GM21360 (cell line): Measurements from ENCODE around the gene TRMT10C.
"Not testable (repeated sequence)": the region's sequence is repeated elsewhere in the genome, so short reads cannot be mapped to it uniquely, and the experiment has no call there.

Experiments used
- ATAC-seq: cut with Tn5 transposase; IDR thresholded peaks from one replicate; pipeline ENCODE4 v1.9.1; 2021; ENCODE audit warnings: mild to moderate bottlenecking, moderate library complexity; ENCODE audit not compliant: unreplicated experiment

The TRMT10C gene

DNA sequence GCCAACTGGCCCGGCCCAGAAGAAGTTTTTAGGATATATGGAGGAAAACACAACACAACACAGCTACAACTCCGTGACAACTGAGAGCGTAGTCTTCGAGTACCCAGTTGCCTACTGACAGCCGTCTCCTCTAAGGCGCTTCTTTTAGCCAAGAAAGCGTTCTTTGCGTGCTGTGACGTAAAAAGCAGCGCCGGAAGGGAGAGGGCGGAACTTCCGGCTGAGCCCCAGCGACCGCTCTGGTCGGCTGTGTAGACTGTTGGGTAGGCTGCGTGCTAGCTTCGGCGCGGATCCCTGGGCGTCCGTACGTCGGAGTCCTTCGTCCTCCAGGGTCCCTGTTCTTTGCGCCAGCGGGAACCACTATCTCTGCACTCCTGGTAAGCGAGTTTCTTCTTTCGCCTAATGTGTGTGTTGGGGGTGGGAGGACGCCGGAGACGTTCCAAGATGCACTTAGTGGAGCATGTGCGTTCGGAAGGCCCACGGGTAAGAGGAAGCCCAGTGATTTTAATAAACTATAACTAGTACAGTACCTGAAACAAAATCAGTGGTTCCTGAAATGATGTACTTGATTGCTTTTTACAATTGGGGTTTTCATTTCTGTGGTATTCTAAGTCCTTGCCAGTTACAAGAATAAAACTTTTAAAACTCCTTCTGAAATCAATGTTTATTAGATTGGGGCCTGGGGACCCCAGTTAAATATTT, at the start of gene TRMT10C:
Gene TRMT10C (plus strand): TSS at position 239 of the 699 bp plus-strand sequence. CDS start 2,914 bp downstream, outside the sequence.
- peak; percentile 99 for ATAC-seq

DNA sequence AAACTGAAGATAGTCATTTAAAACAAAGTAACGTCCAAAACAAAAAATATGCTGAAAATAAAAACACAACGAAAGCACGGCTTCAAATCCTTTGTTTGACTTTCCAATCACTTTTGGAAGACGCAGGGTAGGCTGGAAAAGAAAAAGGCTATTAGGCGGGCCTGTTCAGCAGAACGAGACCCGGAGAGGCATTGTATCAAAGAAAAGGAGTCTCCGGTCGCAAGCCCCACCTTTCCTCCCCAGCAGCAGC, 49.3 kb upstream of the TRMT10C start:
- peak; percentile 32 for ATAC-seq

DNA sequence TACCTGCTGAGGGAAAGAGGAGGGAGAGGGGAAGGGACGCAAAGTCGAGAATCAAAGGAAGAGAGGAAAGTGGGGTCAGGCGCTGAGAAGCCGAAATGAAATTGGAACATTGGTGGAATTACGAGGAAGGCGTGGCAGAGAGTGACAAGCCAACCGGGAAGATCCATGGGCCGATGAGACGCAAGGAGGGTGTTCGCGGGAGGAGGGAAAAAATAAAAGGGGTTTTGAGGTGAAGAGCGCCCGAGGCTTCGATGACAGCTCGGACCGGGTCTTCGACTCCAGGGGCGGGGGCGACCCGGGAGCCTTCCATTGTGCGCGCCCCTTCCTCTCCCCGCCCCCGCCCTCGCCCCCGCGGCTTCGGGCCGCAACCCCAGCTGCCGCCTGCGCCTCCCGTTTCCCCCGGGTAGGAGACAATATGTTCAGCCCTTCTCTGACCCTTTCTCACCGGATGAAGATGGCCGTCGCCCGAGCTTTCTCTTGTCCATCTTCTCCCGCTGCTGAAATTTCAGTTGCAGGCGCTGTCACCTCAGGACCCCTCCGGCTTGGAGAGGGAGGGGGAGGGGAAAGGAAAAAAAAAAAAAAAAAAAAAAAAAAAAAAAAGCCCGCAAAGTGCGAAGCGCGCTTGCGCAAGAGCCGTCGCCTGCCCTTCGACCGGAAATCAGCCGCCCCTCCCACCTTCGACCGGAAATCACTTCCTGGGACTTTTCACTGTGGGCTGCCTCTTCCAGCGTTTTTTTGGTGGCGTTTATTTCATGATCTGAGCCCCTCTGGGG, 48.8 kb upstream of the TRMT10C start, which contains the start of gene SENP7:
Gene SENP7 (minus strand): TSS at position 567 of the 773 bp plus-strand sequence. CDS start 82 bp downstream, at position 485.
- ATAC-seq: peak; percentile 47

DNA sequence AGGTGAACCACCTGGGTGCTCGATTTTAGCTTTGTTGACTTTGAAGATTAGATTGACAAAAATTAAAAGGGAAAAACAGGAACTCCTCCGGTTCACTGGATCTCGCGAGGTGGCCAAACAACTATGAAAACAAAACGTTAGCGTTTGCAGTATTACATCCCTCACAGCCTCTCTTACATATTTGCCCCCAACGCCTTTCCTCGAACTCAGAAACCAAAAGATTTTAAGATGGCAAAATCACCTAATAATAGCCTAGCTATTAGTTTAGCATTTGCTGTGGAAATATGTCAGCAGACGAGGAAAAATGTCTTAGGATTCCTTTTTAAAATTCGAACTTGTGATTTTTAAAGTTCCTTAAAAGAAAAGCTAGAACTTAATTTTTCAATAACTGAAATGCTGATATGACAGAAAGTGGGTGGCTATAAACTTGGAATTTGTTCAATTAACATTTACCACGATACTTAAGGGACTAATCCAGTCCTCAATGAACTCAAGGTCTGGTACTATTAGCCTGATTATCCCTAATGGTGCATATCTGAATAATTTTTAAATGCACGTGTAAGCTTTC, 48.2 kb upstream of the TRMT10C start:
- peak; percentile 28 for ATAC-seq

DNA sequence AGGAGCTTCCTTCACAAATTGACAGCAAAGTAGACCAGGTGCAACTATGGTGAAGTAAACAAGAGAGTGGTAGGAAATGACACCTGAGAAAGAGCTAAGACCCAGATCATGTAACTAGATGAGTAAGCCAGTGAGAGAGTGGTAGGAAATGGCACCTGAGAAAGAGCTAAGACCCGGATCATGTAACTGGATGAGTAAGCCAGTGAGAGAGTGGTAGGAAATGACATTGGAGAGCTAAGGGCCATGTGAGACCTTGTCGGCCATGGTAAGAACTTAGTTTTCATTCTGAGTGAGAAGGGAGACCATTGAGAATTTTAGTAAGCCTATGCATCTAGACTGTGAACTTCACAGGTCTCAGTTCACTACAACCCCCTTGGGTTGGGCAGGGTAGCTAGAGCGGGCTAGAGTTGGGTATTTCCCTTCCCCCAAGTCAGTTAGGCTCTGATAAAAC, 43.2 kb upstream of the TRMT10C start:
- peak; percentile 97 for ATAC-seq

DNA sequence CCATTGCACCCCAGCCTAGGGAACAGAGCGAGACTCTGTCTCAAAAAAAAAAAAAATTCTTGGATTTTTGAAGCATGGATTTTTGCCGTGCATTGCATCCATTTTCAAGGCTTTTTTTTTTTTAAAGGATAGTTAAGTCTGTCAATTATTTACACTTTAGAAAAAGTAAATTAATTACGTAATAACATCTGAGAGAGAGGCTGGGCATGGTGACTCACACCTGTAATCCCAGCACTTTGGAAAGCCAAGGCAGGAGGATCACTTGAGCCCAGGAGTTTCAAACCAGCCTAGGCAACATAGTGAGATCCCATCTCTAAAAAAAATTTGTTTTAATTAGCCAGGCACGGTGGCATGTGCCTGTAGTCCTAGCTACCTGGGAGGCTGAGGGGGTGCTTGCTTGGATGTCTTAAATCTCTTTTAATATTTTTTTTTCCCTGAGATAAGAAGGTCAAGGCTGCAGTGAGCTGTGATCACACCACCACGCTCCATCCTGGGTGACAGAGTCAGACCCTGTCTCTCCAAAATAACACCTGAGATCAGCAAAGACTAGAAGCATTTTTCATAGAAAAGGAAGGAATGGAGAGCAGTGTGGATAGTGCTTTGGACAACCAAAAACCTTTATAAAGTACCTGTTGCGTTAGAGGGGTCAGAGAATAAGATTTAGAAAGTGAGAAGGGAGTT, 41.8 kb upstream of the TRMT10C start:
- no peak for ATAC-seq

DNA sequence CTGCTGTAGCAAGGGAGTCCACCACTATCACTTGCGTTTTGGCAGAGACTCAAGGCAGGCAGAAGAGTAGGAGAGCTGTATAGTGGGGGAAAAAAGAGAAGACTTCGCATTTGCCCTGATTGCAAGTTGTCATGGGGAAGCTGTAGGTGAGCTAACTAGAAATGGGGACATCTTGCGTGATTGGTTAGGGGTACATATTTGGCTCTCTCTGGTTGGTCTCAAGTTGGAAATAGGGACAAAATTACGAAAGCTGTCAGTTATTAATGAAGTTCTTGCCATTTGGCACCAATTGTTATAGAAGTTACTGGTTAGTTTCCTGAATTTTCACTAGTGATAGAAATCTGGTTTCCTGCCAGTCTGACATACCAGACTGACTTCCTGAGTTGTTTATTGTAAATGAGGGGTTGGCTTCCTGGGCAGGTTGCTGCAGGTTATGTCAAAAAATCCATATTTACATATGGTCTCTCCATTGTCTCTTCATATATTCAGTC, 40.4 kb upstream of the TRMT10C start:
- no peak for ATAC-seq

DNA sequence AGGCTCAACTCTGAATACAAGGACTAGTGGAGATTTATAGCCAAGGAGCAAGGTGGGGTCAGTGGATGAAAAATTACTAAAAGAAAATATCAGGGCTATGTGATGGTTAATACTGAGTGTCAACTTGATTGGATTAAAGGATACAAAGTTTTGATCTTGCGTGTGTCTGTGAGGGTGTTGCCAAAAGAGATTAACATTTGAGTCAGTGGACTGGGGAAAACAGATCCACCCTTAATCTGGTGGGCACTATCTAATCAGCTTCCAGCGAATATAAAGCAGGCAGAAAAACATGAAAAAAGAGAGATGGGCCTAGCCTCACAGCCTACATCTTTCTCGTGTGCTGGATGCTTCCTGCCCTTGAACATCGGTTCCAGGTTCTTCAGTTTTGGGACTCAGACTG, 34.2 kb upstream of the TRMT10C start:
- ATAC-seq: no peak

DNA sequence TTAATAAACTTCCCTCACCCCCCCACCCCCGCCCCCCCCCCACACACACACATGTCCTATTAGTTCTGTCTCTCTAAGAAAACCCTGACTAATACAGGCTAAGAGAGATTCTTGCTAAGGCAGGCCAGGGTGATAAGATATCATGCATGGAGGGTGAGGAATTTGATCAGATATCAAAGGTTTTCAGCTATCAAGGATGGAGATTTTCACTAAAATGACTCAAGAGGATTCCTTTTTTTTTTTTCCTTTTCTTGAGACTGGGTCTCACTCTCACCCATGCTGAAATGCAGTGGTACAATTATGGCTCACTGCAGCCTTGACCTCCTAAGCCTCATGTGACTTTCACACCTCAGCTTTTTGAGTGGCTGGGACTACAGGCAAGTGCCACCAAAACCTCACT, 33.8 kb upstream of the TRMT10C start:
- no peak for ATAC-seq

DNA sequence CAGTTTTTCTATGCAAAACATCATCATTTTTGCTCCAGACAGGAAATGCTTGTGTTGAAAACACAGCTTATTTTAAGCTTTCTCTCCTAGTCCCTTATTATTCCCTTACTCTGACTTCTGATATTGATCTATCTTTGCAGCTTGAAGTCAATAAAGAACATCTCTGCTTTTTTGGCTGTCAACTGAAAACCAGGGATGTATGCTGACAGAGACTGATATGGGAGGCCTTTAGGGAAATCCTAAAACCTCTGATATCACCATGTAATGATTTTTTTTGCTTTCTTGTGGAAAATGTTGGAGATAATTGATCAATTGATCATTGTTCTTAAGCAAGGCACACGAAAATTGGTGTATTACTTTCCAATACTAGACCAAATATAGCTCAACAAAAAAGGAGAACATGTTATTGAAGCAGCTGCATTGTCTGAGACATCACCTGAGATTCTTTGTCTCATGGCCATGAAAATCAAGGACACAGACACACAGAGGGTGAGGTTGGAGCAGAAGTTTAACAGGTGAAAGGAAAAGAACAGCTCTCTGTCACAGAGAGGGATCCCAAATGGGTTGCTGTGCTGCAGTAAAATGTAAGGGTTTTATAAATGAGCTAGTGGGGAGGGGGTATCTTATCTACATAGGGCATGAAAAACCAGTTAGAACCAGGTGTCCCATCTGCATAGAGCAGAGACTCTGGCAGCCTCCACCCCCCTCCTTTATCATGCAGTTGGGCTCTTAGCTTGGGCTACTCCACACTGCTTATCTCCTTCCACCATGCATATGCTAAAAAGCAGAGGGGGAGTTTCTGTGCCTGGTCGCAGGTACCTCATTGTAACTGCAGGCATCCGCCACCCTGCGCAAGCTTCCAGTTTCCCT, 31.6 kb upstream of the TRMT10C start:
- no peak for ATAC-seq

DNA sequence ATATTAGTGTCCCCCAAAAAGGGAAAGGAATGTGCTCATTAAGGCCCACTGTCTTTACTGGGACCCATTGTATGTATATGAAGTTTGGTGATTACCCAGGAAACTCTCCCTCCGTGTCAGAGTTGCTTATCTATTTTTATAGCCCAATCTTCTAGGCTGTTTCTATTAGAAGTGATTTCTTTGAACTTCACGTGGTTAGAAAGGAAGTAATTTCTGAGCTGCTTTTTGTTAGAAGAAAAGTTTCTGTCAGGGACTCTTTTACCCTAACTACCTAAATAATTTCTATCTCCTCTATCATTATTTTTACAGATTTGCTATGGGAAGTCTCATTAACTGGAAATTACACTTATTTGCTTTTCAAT, 31.0 kb upstream of the TRMT10C start:
- ATAC-seq: no peak

DNA sequence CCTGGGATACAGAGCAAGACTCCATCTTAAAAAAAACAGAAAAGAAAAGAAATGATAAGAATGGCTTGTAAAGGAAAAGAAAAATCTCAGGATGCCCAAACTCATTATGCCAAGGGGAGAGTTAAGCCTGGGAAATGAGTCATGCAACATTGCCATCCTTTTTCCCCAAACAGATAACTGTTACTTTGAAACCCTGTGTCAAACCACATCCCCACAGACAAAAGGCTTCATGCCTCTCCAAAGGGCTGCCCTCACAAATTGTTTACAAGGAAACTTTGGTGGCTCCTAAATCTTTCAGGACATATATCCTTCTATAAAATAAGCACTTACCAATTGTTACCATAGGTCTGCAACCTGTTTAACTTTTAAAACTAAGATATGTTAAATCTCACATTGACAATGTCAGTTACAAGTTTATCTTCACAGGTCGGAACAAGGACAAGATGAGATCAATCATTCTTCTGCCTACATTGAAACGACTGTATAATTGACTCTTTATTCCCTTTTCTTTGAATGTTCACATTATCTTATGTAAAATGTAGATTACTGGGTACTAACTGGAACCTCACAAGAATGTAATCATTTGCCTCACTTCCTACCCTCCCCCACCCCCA, 30.1 kb upstream of the TRMT10C start:
- ATAC-seq: no peak

DNA sequence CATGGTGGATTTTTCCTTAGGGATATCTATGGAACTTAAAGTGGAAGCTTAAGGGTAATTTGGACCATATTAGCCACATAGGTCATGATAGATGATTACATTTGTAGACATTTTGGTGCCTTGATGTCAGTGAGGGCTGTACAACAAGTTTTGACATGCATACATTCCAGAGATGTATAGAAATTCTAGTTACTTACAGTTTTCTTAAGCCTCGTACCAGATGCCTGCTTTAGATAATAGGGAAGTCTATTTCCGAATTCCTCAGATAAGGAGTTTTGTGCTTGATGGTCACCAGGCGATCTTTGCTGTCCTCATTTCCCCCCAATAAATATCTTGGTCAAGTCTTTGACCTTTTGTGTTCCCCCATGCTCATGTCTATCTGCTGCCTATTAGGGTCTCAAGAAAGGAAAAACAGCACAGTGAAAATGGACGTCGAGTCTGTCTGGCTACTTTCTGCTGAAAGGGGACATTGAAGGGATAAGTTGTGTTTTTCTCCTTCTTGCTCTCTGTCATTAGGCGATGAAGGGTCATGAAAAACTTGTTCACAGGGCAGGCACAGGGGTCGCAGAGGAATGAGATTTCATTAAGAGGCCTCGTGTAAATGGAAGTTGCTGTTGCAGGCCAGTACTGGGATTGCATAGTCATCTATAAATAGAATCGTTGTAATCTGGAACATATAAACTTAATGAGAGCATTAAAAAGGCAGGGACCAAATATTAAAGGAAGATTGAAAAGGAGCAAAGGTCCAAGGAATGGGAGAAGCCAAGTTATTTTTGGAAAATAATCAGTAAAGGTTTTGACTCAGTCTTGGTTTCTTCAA, 28.7 kb upstream of the TRMT10C start:
- ATAC-seq: no peak

DNA sequence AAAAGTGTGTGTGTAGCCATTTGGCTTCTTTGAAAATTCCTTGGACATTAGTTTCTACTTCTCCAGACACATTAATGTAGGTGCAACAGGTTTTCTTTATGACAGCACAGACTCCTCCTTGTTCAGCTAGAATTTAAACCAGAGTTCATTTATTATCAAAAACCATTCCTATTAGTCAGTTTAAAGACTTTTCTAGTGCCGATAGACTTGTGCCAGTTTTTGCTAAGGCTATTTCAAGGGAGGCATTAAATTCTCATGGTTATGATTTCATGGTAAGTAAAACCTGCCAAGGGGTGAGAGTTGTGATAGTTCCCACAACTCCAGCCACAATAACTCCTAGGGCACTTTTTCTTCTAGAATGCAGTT, 28.1 kb upstream of the TRMT10C start:
- ATAC-seq: no peak

DNA sequence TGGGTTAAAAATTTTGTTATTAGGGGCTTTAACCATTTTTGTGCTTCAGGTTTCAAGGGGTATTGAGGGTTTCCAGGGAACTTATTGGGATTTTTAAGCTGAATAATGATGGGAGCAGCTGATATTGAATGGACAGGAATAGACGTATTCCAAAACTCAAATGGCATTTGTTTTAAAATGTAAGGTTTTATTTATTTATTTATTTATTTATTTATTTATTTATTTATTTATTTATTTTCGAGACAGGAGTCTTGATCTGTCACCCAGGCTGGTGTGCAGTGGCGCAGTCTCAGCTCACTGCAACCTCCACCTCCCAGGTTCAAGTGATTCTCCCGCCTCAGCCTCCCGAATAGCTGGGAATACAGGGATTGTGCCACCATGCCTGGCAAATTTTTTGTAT, 26.4 kb upstream of the TRMT10C start:
- ATAC-seq: no peak

DNA sequence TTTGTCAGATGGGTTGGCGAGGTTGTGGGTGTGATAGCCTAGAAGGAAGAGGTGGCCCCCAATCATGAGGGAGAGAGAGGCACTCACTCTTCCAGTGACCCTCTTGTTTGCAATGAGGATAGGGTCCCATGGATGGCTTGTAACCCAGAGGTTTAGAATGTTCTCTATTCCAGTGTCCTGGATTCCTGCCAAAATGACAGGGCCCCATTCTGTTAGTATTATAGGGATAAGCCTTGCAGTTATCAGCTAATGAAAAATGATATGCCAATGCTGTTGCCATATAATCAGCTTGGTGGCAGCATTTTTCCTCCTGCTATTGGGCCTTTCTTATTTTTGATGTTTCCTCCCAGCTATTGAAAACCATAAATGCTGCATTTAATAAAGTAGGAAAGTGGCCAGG, 25.4 kb upstream of the TRMT10C start:
- no peak for ATAC-seq

DNA sequence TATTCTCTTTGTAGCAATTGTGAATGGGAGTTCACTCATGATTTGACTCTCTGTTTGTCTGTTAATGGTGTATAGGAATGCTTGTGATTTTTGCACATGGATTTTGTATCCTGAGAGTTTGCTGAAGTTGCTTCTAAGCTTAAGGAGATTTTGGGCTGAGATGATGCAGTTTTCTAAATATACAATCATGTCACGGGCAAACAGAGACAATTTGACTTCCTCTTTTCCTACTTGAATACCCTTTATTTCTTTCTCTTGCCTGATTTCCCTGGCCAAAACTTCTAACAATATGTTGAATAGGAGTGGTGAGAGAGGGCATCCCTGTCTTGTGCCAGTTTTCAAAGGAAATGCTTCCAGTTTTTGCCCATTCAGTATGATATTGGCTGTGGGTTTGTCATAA, 24.7 kb upstream of the TRMT10C start:
- not testable (repeated sequence) for ATAC-seq

DNA sequence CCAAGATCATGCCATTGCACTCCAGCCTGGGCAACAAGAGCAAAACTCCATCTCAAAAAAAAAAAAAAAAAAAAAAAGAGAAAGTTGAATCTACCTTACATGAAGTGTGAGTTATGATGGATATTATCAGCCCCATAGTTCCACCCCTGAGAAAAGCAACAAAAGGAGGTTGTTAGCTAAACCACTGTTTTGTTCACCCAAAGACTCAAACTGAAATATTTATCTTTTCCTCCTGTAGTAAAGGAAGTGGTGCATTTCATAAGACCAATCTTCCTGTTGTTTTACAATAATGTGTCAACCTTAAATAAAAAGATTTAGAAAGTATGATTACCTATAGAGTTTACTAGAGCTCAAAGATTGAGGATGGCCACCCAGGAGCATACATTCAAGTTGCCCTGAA, 18.7 kb upstream of the TRMT10C start:
- no peak for ATAC-seq

DNA sequence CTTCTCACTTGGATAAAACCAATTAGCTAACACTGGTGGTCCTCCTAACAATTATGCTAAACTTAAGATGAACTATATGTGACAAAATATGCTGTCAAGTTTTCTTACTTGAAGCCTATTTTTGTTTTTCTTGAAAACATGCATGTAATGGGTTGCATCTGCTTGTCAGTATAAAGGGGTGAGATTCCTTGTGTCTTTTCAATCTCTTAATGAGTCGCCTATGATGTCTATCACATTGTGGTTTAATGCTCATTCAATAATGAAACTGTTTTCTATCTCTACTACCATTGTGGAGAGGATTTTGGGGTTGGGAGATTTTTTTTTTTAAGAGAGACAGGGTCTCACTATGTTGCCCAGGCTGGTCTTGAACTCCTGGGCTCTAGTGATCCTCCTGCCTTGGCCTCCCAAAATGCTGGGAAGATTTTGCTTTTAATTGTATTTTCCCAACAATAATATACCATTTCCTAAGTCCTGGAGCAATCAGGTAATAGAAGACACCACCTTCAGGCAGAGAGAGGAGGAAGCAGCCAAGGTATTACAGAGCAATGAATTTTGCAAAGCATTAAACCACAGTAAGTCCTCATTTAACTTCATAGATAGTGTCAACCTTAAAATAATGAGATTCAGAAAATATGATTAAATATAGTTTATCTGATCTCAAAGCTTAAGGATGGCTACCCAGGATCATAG, 17.4 kb upstream of the TRMT10C start:
- ATAC-seq: no peak
